ENCODE results near the gene SUPT16H. TPM values are rescaled to one million over a fixed set of nuclear protein-coding genes. Genes with fewer than 3 reads are reported as not detected.

SUPT16H gene
- total and polyA plus RNA-seq, 10 of the 15 experiments (the other 5 are each of a cell fraction or from before 2014, with no cell fraction given), result 90.7 to 201 (median 121) TPM

DNA sequence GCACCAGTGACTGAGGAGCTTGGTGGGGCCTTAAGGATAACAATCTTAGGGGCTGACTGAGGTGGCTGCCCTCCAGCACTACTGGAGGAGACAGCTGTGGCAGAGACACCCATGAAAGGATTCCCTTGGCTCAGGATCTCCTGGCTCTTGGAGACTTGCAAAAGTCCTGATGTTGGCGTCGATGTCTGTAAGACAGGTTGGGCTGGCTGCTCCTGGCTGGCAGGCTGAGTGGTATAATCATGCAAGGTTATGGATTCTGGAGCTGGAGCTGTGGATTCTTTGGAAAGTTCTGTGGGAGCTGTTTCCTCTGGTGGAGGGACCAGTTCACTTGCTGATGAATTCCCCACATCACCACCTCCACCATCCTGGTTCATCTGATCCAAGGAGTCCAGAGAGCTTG lies 47.3 kb upstream of the SUPT16H start:
- POLR2A ChIA-PET, result interaction anchor here (0.7 kb wide), 1 partner anchor 22 kb away, joined by 3 read pairs; no protein-coding TSS in a partner anchor
- no TSS peak for BruUV-seq (replicated peaks)
- SMC1A ChIA-PET (ENCODE audit: uncharacterized antibody, unreplicated experiment), result interaction anchor here (0.9 to 1.7 kb wide), 2 partner anchors 23 to 24 kb away, joined by 3 to 4 read pairs; no protein-coding TSS in a partner anchor
- TF ChIP-seq, protein P1, sequence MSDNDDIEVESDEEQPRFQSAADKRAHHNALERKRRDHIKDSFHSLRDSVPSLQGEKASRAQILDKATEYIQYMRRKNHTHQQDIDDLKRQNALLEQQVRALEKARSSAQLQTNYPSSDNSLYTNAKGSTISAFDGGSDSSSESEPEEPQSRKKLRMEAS (IDR thresholded peaks at IDR 0.05; ENCODE audit: low read depth, low read length), result no peak
- TF ChIP-seq, protein P2, sequence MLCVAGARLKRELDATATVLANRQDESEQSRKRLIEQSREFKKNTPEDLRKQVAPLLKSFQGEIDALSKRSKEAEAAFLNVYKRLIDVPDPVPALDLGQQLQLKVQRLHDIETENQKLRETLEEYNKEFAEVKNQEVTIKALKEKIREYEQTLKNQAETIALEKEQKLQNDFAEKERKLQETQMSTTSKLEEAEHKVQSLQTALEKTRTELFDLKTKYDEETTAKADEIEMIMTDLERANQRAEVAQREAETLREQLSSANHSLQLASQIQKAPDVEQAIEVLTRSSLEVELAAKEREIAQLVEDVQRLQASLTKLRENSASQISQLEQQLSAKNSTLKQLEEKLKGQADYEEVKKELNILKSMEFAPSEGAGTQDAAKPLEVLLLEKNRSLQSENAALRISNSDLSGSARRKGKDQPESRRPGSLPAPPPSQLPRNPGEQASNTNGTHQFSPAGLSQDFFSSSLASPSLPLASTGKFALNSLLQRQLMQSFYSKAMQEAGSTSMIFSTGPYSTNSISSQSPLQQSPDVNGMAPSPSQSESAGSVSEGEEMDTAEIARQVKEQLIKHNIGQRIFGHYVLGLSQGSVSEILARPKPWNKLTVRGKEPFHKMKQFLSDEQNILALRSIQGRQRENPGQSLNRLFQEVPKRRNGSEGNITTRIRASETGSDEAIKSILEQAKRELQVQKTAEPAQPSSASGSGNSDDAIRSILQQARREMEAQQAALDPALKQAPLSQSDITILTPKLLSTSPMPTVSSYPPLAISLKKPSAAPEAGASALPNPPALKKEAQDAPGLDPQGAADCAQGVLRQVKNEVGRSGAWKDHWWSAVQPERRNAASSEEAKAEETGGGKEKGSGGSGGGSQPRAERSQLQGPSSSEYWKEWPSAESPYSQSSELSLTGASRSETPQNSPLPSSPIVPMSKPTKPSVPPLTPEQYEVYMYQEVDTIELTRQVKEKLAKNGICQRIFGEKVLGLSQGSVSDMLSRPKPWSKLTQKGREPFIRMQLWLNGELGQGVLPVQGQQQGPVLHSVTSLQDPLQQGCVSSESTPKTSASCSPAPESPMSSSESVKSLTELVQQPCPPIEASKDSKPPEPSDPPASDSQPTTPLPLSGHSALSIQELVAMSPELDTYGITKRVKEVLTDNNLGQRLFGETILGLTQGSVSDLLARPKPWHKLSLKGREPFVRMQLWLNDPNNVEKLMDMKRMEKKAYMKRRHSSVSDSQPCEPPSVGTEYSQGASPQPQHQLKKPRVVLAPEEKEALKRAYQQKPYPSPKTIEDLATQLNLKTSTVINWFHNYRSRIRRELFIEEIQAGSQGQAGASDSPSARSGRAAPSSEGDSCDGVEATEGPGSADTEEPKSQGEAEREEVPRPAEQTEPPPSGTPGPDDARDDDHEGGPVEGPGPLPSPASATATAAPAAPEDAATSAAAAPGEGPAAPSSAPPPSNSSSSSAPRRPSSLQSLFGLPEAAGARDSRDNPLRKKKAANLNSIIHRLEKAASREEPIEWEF (IDR thresholded peaks at IDR 0.05; ENCODE audit: insufficient replicate concordance, low read depth, low read length), result no peak
- no peak overlapping the region for H2AFZ ChIP-seq (ENCODE audit: control insufficient read depth, low read depth, low read length)
- intact Hi-C loops (cut with micrococcal nuclease; ENCODE audit: unreplicated experiment), result no loop called here
- WGBS (ENCODE audit: insufficient coverage, insufficient replicate concordance, low lambda C conversion rate, missing lambda C conversion rate), result 95% methylated on average over 2 of the region's 2 CpGs
- H3K9me3 ChIP-seq (replicated peaks; ENCODE audit: control insufficient read depth, insufficient read depth, low read length), result no peaks in the 10 kb centered on the region
- no peak overlapping the region for H3K4me3 ChIP-seq
- H3K27ac ChIP-seq (ENCODE audit: control insufficient read depth, insufficient read depth), result no peak overlapping the region
- ATAC-seq (no peak), DNase-seq (ENCODE audit: low read depth, low spot score) (no peak), FAIRE-seq (no peak)
- RAD21 ChIA-PET (ENCODE audit: unreplicated experiment), result no interaction called here
- in situ Hi-C loops (cut with MboI), result no loop called here
- no peak overlapping the region for H3K4me2 ChIP-seq (ENCODE audit: control insufficient read depth, insufficient read depth)
- no peak overlapping the region for H3K9ac ChIP-seq (ENCODE audit: control insufficient read depth, insufficient read depth, low read length)
- H3K36me3 ChIP-seq (ENCODE audit: control insufficient read depth in 2 of 2, insufficient read depth in 2 of 2, low read length in 1 of 2), result peaks cover 28 to 40% of the 10 kb centered on the region in 2 experiments
- H3K79me2 ChIP-seq (ENCODE audit: control insufficient read depth, insufficient read depth, low read length), result peaks cover 33% of the 10 kb centered on the region
- CTCF ChIA-PET, result interaction anchor here (0.6 to 0.9 kb wide), 2 partner anchors 14 to 25 kb away, joined by 3 read pairs; partner anchors contain the start of gene CHD8
- H4K20me1 ChIP-seq (ENCODE audit: control insufficient read depth, insufficient read depth), result no peaks in the 10 kb centered on the region
- H3K27me3 ChIP-seq (replicated peaks in 1 of 2; ENCODE audit: control insufficient read depth in 2 of 2, insufficient read depth in 2 of 2, low read length in 1 of 2), result no peaks in the 10 kb centered on the region
- no peaks in the 10 kb centered on the region for H3K4me1 ChIP-seq (ENCODE audit: control insufficient read depth, insufficient read depth, low read length)
